Measurements from ENCODE around the gene C9orf57.

DNA sequence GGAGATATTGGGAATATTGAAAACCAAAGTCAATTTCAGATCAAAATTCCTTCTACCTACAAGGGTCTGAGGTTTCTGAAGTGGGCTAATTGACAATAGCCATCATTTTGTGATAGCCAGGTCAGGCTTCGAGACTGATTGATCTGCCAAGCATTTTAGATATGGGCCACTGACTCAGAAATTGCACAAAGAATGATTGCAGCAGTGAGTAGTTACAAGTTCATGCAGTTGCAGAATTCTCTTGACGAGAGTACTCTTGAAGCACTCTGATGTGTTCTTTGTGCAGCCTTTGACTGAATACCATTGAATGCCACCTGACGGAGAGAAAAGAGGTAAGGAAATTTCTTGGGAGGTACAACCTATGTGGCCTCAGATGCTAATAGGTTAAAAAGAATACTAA is 8.3 kb downstream of the C9orf57 start:
- no peak for TF ChIP-seq POLR2A (IDR thresholded peaks at IDR 0.05)
- TF ChIP-seq, protein P1, sequence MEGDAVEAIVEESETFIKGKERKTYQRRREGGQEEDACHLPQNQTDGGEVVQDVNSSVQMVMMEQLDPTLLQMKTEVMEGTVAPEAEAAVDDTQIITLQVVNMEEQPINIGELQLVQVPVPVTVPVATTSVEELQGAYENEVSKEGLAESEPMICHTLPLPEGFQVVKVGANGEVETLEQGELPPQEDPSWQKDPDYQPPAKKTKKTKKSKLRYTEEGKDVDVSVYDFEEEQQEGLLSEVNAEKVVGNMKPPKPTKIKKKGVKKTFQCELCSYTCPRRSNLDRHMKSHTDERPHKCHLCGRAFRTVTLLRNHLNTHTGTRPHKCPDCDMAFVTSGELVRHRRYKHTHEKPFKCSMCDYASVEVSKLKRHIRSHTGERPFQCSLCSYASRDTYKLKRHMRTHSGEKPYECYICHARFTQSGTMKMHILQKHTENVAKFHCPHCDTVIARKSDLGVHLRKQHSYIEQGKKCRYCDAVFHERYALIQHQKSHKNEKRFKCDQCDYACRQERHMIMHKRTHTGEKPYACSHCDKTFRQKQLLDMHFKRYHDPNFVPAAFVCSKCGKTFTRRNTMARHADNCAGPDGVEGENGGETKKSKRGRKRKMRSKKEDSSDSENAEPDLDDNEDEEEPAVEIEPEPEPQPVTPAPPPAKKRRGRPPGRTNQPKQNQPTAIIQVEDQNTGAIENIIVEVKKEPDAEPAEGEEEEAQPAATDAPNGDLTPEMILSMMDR (IDR thresholded peaks at IDR 0.05) = no peak

Data from lower leg skin (tissue), 3 donors.